Measurements from ENCODE around the gene APBB3.

DNA sequence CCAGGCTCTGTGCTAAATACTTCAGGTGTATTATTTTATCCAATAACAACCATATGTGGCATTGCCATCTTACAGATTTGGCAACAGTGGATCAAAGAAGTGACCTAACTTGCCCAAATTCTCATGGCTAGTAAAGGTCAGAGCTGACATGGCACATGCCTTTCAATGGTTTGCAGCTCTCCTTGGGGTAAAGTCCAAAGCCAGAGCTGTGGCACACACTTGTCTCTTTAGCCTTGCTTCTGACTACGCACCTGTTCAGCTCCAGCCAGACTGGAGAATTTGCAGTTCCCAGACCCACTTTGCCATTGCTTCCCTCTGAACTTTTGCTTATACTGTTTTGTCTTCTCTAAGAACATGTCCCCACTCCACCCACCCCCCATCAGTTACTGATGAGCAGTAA, 6.1 kb upstream of the APBB3 start:
- TF ChIP-seq ELF4 (IDR thresholded peaks at IDR 0.05) (no peak), SP1 (IDR thresholded peaks at IDR 0.05) (no peak), NFRKB (IDR thresholded peaks at IDR 0.05) (no peak), FOXM1 (IDR thresholded peaks at IDR 0.05; ENCODE audit: borderline replicate concordance) (no peak), FOXK2 (IDR thresholded peaks at IDR 0.05) (no peak), LEF1 (IDR thresholded peaks at IDR 0.05; ENCODE audit: borderline replicate concordance) (no peak), ZNF384 (IDR thresholded peaks at IDR 0.05) (no peak)
